Sigmoid colon (tissue), 7 donors: Measurements from ENCODE around the gene ARHGEF6. TPM values are rescaled to one million over a fixed set of nuclear protein-coding genes. Genes with fewer than 3 reads are reported as not detected.
"Not testable (repeated sequence)": the region's sequence is repeated elsewhere in the genome, so short reads cannot be mapped to it uniquely, and the experiment has no call there.

Source experiments
- DNase-seq: peaks from one replicate; pipeline ENCODE4 v3.0.0-alpha.2; 2019
- H3K27ac ChIP-seq, 4 donors: fragments of 200-600 bp; sonication (generic); one replicate each; pipeline ENCODE4 v1.5.1; 2016 to 2019; ENCODE audit warnings: mild to moderate bottlenecking in 1 of 4
- H3K27me3 ChIP-seq, 3 donors: fragments of 200-600 bp; sonication (generic); one replicate each; pipeline ENCODE4 v1.5.1; 2019; ENCODE audit warnings: mild to moderate bottlenecking in 1 of 3
- H3K36me3 ChIP-seq, 4 donors: fragments of 200-600 bp; sonication (generic); one replicate each; pipeline ENCODE4 v1.5.1; 2016 to 2019
- H3K4me1 ChIP-seq, 4 donors: fragments of 200-600 bp; sonication (generic); one replicate each; pipeline ENCODE4 v1.5.1; 2017 to 2019
- H3K4me3 ChIP-seq, 4 donors: fragments of 200-600 bp; sonication (generic); one replicate each; pipeline ENCODE4 v1.5.1; 2017 to 2019; ENCODE audit warnings: mild to moderate bottlenecking in 2 of 4, moderate library complexity in 1 of 4
- H3K9me3 ChIP-seq, 4 donors: fragments of 200-600 bp in 3 of 4; sonication (generic) in 3 of 4; one replicate each; pipeline versions ENCODE4 v1.5.1 to v1.6.1; 2013 to 2019
- CTCF ChIP-seq, 4 experiments: fragments of 450-650 bp in 3 of 4; fragments of 200-600 bp in 1 of 4; IDR thresholded peaks; one replicate each; pipeline ENCODE4 v1.5.1; 2016 to 2019; ENCODE audit warnings: antibody characterized with exemption in 4 of 4, mild to moderate bottlenecking in 3 of 4, moderate library complexity in 2 of 4
- EP300 ChIP-seq, 4 donors: sonication (generic); formaldehyde crosslinking; IDR thresholded peaks; one replicate each; pipeline ENCODE4 v1.6.1; 2017; ENCODE audit warnings: antibody characterized with exemption in 4 of 4
- POLR2A ChIP-seq, 2 donors: fragments of 450-650 bp; IDR thresholded peaks; one replicate each; pipeline ENCODE4 v1.6.1; 2016; ENCODE audit warnings: antibody characterized with exemption in 2 of 2, mild to moderate bottlenecking in 2 of 2, moderate library complexity in 2 of 2
- POLR2AphosphoS5 ChIP-seq, 4 donors: sonication (generic); formaldehyde crosslinking; IDR thresholded peaks; one replicate each; pipeline ENCODE4 v1.6.1; 2017; ENCODE audit warnings: antibody characterized with exemption in 4 of 4
- WGBS, 2 donors: extraction: QIAGEN DNeasy Blood & Tissue Kit; methylation state at CpG; one replicate each; pipeline ENCODE4 v1.1.7; 2013; 5-methylcytosine and 5-hydroxymethylcytosine counted together
- intact Hi-C: fragments of 100-400 bp; cut with DNase I; formaldehyde crosslinking; loops from one replicate; pipeline ENCODE4 v1.15.1; 2023
- polyA plus RNA-seq, 3 donors: library from polyadenylated mRNA; stranded (reverse); fragments of 200-250 nt; gene quantifications; one replicate each; pipeline ENCODE4 v1.2.3, GENCODE V29; 2013
- total RNA-seq, 4 donors: library from RNA; depleted of rRNA; stranded (reverse); fragments of >200 nt; gene quantifications; one replicate each; pipeline ENCODE4 v1.1.0, GENCODE V29; 2016
- donor health status: healthy with polysubstance abuse.
- donor health status: Bipolar disorder and iron deficiency.
- donor health status: healthy.

Gene ARHGEF6
- total and polyA plus RNA-seq, 7 donors: 2.1 to 26.3 (median 16.1) TPM

DNA sequence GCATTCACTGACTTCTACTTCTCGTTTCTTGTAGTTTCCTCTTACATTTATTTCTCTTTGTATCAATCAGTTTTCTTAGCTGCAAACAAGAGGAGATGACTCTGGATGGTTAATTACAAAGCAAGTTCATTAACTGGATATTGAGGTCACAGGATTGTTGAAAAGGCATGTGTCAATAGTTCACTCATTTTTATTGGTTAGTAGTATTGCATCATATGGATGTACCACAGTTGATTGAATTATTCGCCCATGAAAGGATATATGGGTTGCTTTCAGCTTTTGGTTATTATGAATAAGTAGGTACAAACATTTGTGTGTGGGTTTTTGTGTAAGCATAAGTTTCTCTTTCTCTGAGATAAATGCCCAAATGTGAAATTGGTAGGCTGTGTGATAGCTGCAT is 21.8 kb upstream of the ARHGEF6 start:
- DNase-seq: no peak

GRCh38 chrX:136797787-136798186 is 17.1 kb upstream of the ARHGEF6 start:
- WGBS, 2 donors: 48 to 77% methylated on average over 3 of the region's 3 CpGs
- Histone ChIP-seq H3K27ac (no peak overlapping the region), H3K9me3 (no peaks in the 10 kb centered on the region), H3K4me1 (no peaks in the 10 kb centered on the region), H3K4me3 (no peak overlapping the region), H3K36me3 (no peaks in the 10 kb centered on the region), H3K27me3 (no peaks in the 10 kb centered on the region)
- intact Hi-C loops: no loop called here
- DNase-seq: no peak
- TF ChIP-seq POLR2AphosphoS5 (IDR thresholded peaks at IDR 0.05): no peak
- no peak for TF ChIP-seq EP300 (IDR thresholded peaks at IDR 0.05)
- no peak for TF ChIP-seq POLR2A (IDR thresholded peaks at IDR 0.05)
- no peak for TF ChIP-seq CTCF (IDR thresholded peaks at IDR 0.05)

More for the DNA sequence above, 21.8 kb upstream of the ARHGEF6 start:
- H3K9me3 ChIP-seq: no peaks in the 10 kb centered on the region
- 81 to 82% methylated on average over 2 of the region's 2 CpGs for WGBS, 2 donors
- H3K27me3 ChIP-seq: no peaks in the 10 kb centered on the region
- intact Hi-C loops: no loop called here
- H3K27ac ChIP-seq: no peak overlapping the region
- H3K4me1 ChIP-seq: no peaks in the 10 kb centered on the region
- no peaks in the 10 kb centered on the region for H3K36me3 ChIP-seq
- TF ChIP-seq CTCF (IDR thresholded peaks at IDR 0.05): no peak
- TF ChIP-seq EP300 (IDR thresholded peaks at IDR 0.05): no peak
- no peak for TF ChIP-seq POLR2A (IDR thresholded peaks at IDR 0.05)
- no peak for TF ChIP-seq POLR2AphosphoS5 (IDR thresholded peaks at IDR 0.05)
- no peak overlapping the region for H3K4me3 ChIP-seq

GRCh38 chrX:136795132-136795531 is 14.4 kb upstream of the ARHGEF6 start:
- intact Hi-C loops, DNase-seq, H3K4me1 ChIP-seq, H3K36me3 ChIP-seq, H3K27ac ChIP-seq, H3K4me3 ChIP-seq, H3K27me3 ChIP-seq, H3K9me3 ChIP-seq: not testable (repeated sequence)
- WGBS, 2 donors: 19 to 84% methylated on average over 1 of the region's 1 CpG

DNA sequence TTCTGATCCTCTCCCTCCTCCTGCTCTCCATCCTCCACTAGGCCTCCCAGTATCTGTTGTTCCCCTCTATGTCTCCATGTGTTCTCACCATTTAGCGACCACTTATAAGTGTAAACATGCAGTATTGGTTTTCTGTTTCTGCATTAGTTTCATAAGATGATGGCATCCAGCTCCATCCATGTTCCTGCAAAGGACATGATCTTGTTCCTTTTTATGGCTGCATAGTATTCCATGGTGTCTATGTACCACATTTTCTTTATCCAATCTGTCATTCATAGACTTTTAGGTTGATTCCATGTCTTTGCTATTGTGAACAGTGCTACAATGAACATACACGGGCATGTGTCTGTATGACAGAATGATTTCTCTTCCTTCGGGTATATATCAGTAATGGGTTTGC is 13.9 kb upstream of the ARHGEF6 start:
- WGBS, 2 donors: 94 to 96% methylated on average over 3 of the region's 3 CpGs
- H3K36me3 ChIP-seq, intact Hi-C loops, H3K4me1 ChIP-seq, H3K4me3 ChIP-seq, H3K27me3 ChIP-seq, H3K27ac ChIP-seq, H3K9me3 ChIP-seq, DNase-seq: not testable (repeated sequence)

- TF ChIP-seq POLR2A (IDR thresholded peaks at IDR 0.05) (no peak), CTCF (IDR thresholded peaks at IDR 0.05) (no peak), EP300 (IDR thresholded peaks at IDR 0.05) (no peak), POLR2AphosphoS5 (IDR thresholded peaks at IDR 0.05) (no peak)
- H3K27me3 ChIP-seq: no peaks in the 10 kb centered on the region
- no peak overlapping the region for H3K27ac ChIP-seq
Observed at GRCh38 chrX:136794080-136794479, 13.3 kb upstream of the ARHGEF6 start.

DNA sequence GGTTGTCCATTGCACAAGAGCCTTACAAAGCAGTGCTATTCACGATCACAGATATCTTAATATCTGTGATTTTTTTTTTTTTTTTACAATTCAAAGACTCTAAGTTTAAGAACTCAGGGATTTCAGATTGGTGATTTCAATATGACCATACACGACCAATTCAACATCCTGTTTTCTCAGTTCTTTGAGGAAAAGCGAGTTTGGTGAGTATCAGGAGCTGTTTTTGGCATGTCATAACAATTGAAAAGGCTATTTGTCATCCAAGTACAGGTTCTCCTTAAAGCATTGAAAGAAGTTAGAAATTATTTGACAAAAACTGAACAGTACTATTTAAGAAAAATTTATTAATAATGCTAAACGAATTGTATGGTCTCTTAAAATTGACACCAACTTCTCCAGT is 9.1 kb upstream of the ARHGEF6 start:
- H3K9me3 ChIP-seq: no peaks in the 10 kb centered on the region
- no peak for TF ChIP-seq CTCF (IDR thresholded peaks at IDR 0.05)
- TF ChIP-seq POLR2AphosphoS5 (IDR thresholded peaks at IDR 0.05): no peak
- no peak for TF ChIP-seq EP300 (IDR thresholded peaks at IDR 0.05)
- no peak for TF ChIP-seq POLR2A (IDR thresholded peaks at IDR 0.05)
- H3K27ac ChIP-seq: no peak overlapping the region
- DNase-seq: no peak
- no peaks in the 10 kb centered on the region for H3K27me3 ChIP-seq
- H3K4me3 ChIP-seq: no peak overlapping the region
- no peaks in the 10 kb centered on the region for H3K4me1 ChIP-seq
- intact Hi-C loops: no loop called here
- 44 to 63% methylated on average over 4 of the region's 4 CpGs for WGBS, 2 donors
- no peaks in the 10 kb centered on the region for H3K36me3 ChIP-seq

More at GRCh38 chrX:136794080-136794479, 13.3 kb upstream of the ARHGEF6 start:
- H3K36me3 ChIP-seq: no peaks in the 10 kb centered on the region
- H3K4me1 ChIP-seq: no peaks in the 10 kb centered on the region
- no peak overlapping the region for H3K4me3 ChIP-seq
- H3K9me3 ChIP-seq: no peaks in the 10 kb centered on the region
- WGBS, 2 donors: 50 to 78% methylated on average over 1 of the region's 1 CpG
- intact Hi-C loops: no loop called here
- no peak for DNase-seq
